ENCODE results near the gene BPIFB1. TPM values are rescaled to one million over a fixed set of nuclear protein-coding genes. Genes with fewer than 3 reads are reported as not detected.

BPIFB1 gene
- total and polyA plus RNA-seq, 2 of the 13 experiments (the other 11 are each of a cell fraction or from before 2014, with no cell fraction given), result 0.82 to 4.4 TPM

- TF ChIP-seq ARID4A (CRISPR knock-in tag; IDR thresholded peaks at IDR 0.05; ENCODE audit: borderline replicate concordance) (peak; percentile 42; the same call in 1 of the 2 replicates), KLF11 (CRISPR knock-in tag; IDR thresholded peaks at IDR 0.05) (peak; percentile 38; the same call in 1 of the 2 replicates), ZNF619 (CRISPR knock-in tag; IDR thresholded peaks at IDR 0.05) (peak; percentile 61; the same call in 1 of the 2 replicates), GABPB1 (CRISPR knock-in tag; IDR thresholded peaks at IDR 0.05) (peak; percentile 60), SIX1 (CRISPR knock-in tag; IDR thresholded peaks at IDR 0.05; ENCODE audit: borderline replicate concordance) (no peak), ARNTL (CRISPR knock-in tag; IDR thresholded peaks at IDR 0.05) (0 out of 2 replicates have a peak, but pooled peaks have one; percentile 44), ZNF691 (CRISPR knock-in tag; IDR thresholded peaks at IDR 0.05; ENCODE audit: borderline replicate concordance, low read depth) (no peak), ZBTB26 (CRISPR knock-in tag; IDR thresholded peaks at IDR 0.05; ENCODE audit: borderline replicate concordance) (peak; percentile 78; the same call in 1 of the 2 replicates), FOXA1 (IDR thresholded peaks at IDR 0.05) (no peak), FOXA1 (CRISPR knock-in tag; IDR thresholded peaks at IDR 0.05) (0 out of 2 replicates have a peak, but pooled peaks have one; percentile 31), FOXK2 (IDR thresholded peaks at IDR 0.05) (no peak), ZMYM4 (CRISPR knock-in tag; IDR thresholded peaks at IDR 0.05) (peak; percentile 88), ZNF569 (CRISPR knock-in tag; IDR thresholded peaks at IDR 0.05; ENCODE audit: borderline replicate concordance) (peak; percentile 47; the same call in 1 of the 2 replicates), PHF21A (CRISPR knock-in tag; IDR thresholded peaks at IDR 0.05) (no peak), NFKB2 (CRISPR knock-in tag; IDR thresholded peaks at IDR 0.05; ENCODE audit: borderline replicate concordance) (peak; percentile 52; the same call in 1 of the 2 replicates), ZNF761 (CRISPR knock-in tag; conservative IDR thresholded peaks at IDR 0.05) (0 out of 2 replicates have a peak, but pooled peaks have one; percentile 70), KMT2B (CRISPR knock-in tag; IDR thresholded peaks at IDR 0.05) (peak; percentile 43; the same call in 1 of the 2 replicates), BCL3 (CRISPR knock-in tag; IDR thresholded peaks at IDR 0.05) (peak; percentile 31; the same call in 1 of the 2 replicates), ZFP41 (CRISPR knock-in tag; IDR thresholded peaks at IDR 0.05; ENCODE audit: borderline replicate concordance) (peak; percentile 58; the same call in 1 of the 2 replicates)
- TF ChIP-seq, protein P1, sequence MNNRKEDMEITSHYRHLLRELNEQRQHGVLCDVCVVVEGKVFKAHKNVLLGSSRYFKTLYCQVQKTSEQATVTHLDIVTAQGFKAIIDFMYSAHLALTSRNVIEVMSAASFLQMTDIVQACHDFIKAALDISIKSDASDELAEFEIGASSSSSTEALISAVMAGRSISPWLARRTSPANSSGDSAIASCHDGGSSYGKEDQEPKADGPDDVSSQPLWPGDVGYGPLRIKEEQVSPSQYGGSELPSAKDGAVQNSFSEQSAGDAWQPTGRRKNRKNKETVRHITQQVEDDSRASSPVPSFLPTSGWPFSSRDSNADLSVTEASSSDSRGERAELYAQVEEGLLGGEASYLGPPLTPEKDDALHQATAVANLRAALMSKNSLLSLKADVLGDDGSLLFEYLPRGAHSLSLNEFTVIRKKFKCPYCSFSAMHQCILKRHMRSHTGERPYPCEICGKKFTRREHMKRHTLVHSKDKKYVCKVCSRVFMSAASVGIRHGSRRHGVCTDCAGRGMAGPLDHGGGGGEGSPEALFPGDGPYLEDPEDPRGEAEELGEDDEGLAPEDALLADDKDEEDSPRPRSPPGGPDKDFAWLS (CRISPR knock-in tag; IDR thresholded peaks at IDR 0.05; ENCODE audit: borderline replicate concordance), result no peak
These were observed 2.9 kb upstream of the BPIFB1 start (continued) for GRCh38 chr20:33280000-33280680.

Data from HepG2 (cell line).